DMS153 (cell line): ENCODE data around the gene COL5A1.

Experiments used
- DNase-seq: peaks from one replicate; lab custom pipeline; 2025; lab: John Stamatoyannopoulos, UW

COL5A1 gene

GRCh38 chr9:134770972-134771971, 129.7 kb downstream of the COL5A1 start:
- DNase-seq: no peak

GRCh38 chr9:134772331-134772730, 130.7 kb downstream of the COL5A1 start:
- no peak for DNase-seq

- no peak for DNase-seq
Measured at GRCh38 chr9:134773842-134774241, 132.2 kb downstream of the COL5A1 start.

- DNase-seq: no peak
Measured at GRCh38 chr9:134774410-134774809, 132.8 kb downstream of the COL5A1 start.

- DNase-seq: no peak
Measured at GRCh38 chr9:134775081-134775951, 133.7 kb downstream of the COL5A1 start.

- no peak for DNase-seq
Measured at GRCh38 chr9:134776080-134776796, 134.6 kb downstream of the COL5A1 start.

- no peak for DNase-seq
Measured at GRCh38 chr9:134777153-134777552, 135.6 kb downstream of the COL5A1 start.

- DNase-seq: no peak
Measured at GRCh38 chr9:134778156-134778555, 136.6 kb downstream of the COL5A1 start.

- DNase-seq: peak; percentile 29
Measured at GRCh38 chr9:134778841-134779411, 137.3 kb downstream of the COL5A1 start.

- DNase-seq: no peak
Measured at GRCh38 chr9:134779640-134780039, 138.0 kb downstream of the COL5A1 start.

GRCh38 chr9:134781591-134782302, 140.1 kb downstream of the COL5A1 start:
- DNase-seq: no peak

GRCh38 chr9:134782921-134783698, 141.5 kb downstream of the COL5A1 start:
- DNase-seq: no peak

GRCh38 chr9:134783699-134784039, 142.1 kb downstream of the COL5A1 start:
- no peak for DNase-seq

- no peak for DNase-seq
Measured at GRCh38 chr9:134784577-134785305, 143.1 kb downstream of the COL5A1 start.

- no peak for DNase-seq
Measured at GRCh38 chr9:134785325-134786108, 143.9 kb downstream of the COL5A1 start.

GRCh38 chr9:134787601-134788531, 146.3 kb downstream of the COL5A1 start:
- no peak for DNase-seq

- DNase-seq: no peak
Measured at GRCh38 chr9:134789168-134789567, 147.6 kb downstream of the COL5A1 start.

GRCh38 chr9:134791009-134791408, 149.4 kb downstream of the COL5A1 start:
- no peak for DNase-seq
